Measurements from ENCODE around the gene PTPRM. TPM values are rescaled to one million over a fixed set of nuclear protein-coding genes. Genes with fewer than 3 reads are reported as not detected.

The PTPRM gene
- total RNA-seq, 1 experiment from 2014 or later, result 45.6 TPM

DNA sequence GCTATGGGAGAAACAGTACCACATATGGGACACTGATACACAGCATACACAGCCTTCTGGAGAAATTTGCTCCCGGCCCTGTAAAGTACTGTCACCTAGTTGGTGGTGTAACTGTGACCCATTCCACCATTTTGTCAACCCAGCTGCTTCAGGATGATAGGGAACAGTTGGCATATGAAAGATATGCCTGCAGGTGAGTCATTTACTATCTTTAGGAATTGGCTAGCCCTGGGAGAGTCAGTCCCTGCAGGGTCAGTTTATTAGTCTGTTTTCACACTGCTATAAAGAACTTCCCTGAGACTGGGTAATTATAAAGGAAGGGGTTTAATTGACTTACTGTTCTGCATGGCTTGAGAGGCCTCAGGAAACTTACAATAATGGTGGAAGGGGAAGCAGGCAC is 30.0 kb upstream of the PTPRM start:
- no peak overlapping the region for H3K4me3 ChIP-seq (ENCODE audit: low read length)
- intact Hi-C loops (cut with micrococcal nuclease), result no loop called here
- BruUV-seq (replicated peaks), result no TSS peak
- H3F3A ChIP-seq (ENCODE audit: low read length, unreplicated experiment), result no peaks in the 10 kb centered on the region
- H3K9ac ChIP-seq (ENCODE audit: low read length), result no peak overlapping the region
- H3K79me2 ChIP-seq (ENCODE audit: low read length), result no peaks in the 10 kb centered on the region
- peaks cover 5% of the 10 kb centered on the region; the same call in 1 of the 2 replicates for H3K4me1 ChIP-seq (ENCODE audit: insufficient read depth, low read length)
- H4K20me1 ChIP-seq (ENCODE audit: low read length), result no peaks in the 10 kb centered on the region
- H2AFZ ChIP-seq (ENCODE audit: low read length), result no peak overlapping the region
- no peak for TF ChIP-seq EZH2 (IDR thresholded peaks at IDR 0.05; ENCODE audit: low read length, unreplicated experiment)
- TF ChIP-seq, protein P1, sequence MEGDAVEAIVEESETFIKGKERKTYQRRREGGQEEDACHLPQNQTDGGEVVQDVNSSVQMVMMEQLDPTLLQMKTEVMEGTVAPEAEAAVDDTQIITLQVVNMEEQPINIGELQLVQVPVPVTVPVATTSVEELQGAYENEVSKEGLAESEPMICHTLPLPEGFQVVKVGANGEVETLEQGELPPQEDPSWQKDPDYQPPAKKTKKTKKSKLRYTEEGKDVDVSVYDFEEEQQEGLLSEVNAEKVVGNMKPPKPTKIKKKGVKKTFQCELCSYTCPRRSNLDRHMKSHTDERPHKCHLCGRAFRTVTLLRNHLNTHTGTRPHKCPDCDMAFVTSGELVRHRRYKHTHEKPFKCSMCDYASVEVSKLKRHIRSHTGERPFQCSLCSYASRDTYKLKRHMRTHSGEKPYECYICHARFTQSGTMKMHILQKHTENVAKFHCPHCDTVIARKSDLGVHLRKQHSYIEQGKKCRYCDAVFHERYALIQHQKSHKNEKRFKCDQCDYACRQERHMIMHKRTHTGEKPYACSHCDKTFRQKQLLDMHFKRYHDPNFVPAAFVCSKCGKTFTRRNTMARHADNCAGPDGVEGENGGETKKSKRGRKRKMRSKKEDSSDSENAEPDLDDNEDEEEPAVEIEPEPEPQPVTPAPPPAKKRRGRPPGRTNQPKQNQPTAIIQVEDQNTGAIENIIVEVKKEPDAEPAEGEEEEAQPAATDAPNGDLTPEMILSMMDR (conservative IDR thresholded peaks at IDR 0.05; ENCODE audit: low read depth, low read length), result no peak
- no peak for TF ChIP-seq EZH2phosphoT487 (IDR thresholded peaks at IDR 0.05; ENCODE audit: borderline replicate concordance, low read length)
- CTCF ChIA-PET, result no interaction called here
- DNase-seq (no peak), ATAC-seq (no peak)
- 0 out of 2 replicates have a peak, but pooled peaks cover 3% of the 10 kb centered on the region for H3K9me2 ChIP-seq (replicated peaks; ENCODE audit: low read length)
- no peak overlapping the region for H3K27ac ChIP-seq (ENCODE audit: low read length)
- H3K27me3 ChIP-seq (ENCODE audit: low read length), result no peaks in the 10 kb centered on the region
- H3K36me3 ChIP-seq (ENCODE audit: low read depth, low read length), result no peaks in the 10 kb centered on the region
- no peaks in the 10 kb centered on the region for H3K9me3 ChIP-seq (ENCODE audit: low read length)
- no peak overlapping the region for H3K4me2 ChIP-seq (ENCODE audit: low read length)
- POLR2A ChIA-PET (ENCODE audit: unreplicated experiment), result no interaction called here

DNA sequence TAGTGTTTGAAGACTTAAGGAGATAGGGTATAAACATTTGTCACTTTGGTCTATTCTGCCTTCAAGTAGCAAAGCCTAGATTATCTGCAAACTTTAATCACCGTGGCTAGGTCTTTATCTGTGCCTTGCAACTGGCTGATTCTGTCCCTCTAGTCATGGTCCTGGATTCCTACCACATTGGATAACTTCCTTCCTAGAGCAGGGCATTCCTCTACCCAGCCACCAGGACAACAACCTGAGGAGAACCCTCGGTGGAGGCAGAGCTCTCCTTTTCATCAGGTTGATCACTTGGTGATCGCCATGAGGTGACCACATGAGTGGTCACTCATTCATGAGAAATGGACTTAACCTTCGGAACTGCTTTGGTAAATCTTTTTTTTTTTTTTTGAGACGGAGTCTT is 25.3 kb upstream of the PTPRM start:
- intact Hi-C loops (cut with micrococcal nuclease), result no loop called here
- Histone ChIP-seq H3K4me2 (ENCODE audit: low read length) (no peak overlapping the region), H3K27me3 (ENCODE audit: low read length) (no peaks in the 10 kb centered on the region), H3K9me2 (replicated peaks; ENCODE audit: low read length) (no peaks in the 10 kb centered on the region), H3K4me3 (ENCODE audit: low read length) (no peak overlapping the region), H3K4me1 (ENCODE audit: insufficient read depth, low read length) (no peaks in the 10 kb centered on the region), H3K9ac (ENCODE audit: low read length) (no peak overlapping the region), H3K79me2 (ENCODE audit: low read length) (no peaks in the 10 kb centered on the region), H2AFZ (ENCODE audit: low read length) (no peak overlapping the region), H3K27ac (ENCODE audit: low read length) (no peak overlapping the region), H4K20me1 (ENCODE audit: low read length) (no peaks in the 10 kb centered on the region), H3F3A (ENCODE audit: low read length, unreplicated experiment) (no peaks in the 10 kb centered on the region), H3K36me3 (ENCODE audit: low read depth, low read length) (no peaks in the 10 kb centered on the region), H3K9me3 (ENCODE audit: low read length) (no peaks in the 10 kb centered on the region)
- CTCF ChIA-PET, result no interaction called here
- POLR2A ChIA-PET (ENCODE audit: unreplicated experiment), result no interaction called here
- TF ChIP-seq EZH2 (IDR thresholded peaks at IDR 0.05; ENCODE audit: low read length, unreplicated experiment) (no peak), EZH2phosphoT487 (IDR thresholded peaks at IDR 0.05; ENCODE audit: borderline replicate concordance, low read length) (no peak)
- TF ChIP-seq, protein P1 (conservative IDR thresholded peaks at IDR 0.05; ENCODE audit: low read depth, low read length), result no peak
- ATAC-seq (no peak), DNase-seq (no peak)
- no TSS peak for BruUV-seq (replicated peaks)

DNA sequence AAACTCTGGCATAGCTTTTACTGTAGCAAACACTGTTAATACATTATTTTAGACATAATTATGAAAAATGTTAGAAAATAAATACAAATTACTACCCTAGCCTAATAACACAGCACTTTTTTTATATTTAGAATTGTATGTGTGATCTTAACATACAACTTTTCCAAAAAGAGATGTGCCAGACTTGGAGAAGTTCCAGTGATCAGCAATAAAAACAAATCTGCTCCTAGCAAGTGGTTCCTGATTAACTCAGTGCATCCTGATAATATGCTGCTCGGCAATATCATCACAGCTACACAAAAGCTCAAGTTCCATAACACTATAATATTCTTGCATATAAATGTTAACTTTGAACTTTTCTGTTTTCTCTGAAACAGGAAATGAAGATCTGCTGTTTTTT is 22.4 kb upstream of the PTPRM start:
- Histone ChIP-seq H3K79me2 (ENCODE audit: low read length) (no peaks in the 10 kb centered on the region), H3K27me3 (ENCODE audit: low read length) (no peaks in the 10 kb centered on the region), H3K4me2 (ENCODE audit: low read length) (no peak overlapping the region), H4K20me1 (ENCODE audit: low read length) (no peaks in the 10 kb centered on the region), H3K4me3 (ENCODE audit: low read length) (no peak overlapping the region), H2AFZ (ENCODE audit: low read length) (no peak overlapping the region), H3K36me3 (ENCODE audit: low read depth, low read length) (no peaks in the 10 kb centered on the region), H3F3A (ENCODE audit: low read length, unreplicated experiment) (no peaks in the 10 kb centered on the region), H3K9me2 (replicated peaks; ENCODE audit: low read length) (no peaks in the 10 kb centered on the region), H3K9ac (ENCODE audit: low read length) (no peak overlapping the region), H3K9me3 (ENCODE audit: low read length) (no peaks in the 10 kb centered on the region), H3K4me1 (ENCODE audit: insufficient read depth, low read length) (no peaks in the 10 kb centered on the region), H3K27ac (ENCODE audit: low read length) (no peak overlapping the region)
- intact Hi-C loops (cut with micrococcal nuclease), result no loop called here
- TF ChIP-seq, protein P1 (conservative IDR thresholded peaks at IDR 0.05; ENCODE audit: low read depth, low read length), result no peak
- TF ChIP-seq EZH2 (IDR thresholded peaks at IDR 0.05; ENCODE audit: low read length, unreplicated experiment) (no peak), EZH2phosphoT487 (IDR thresholded peaks at IDR 0.05; ENCODE audit: borderline replicate concordance, low read length) (no peak)
- DNase-seq (no peak), ATAC-seq (no peak)
- ChIA-PET CTCF (interaction anchor here (0.7 kb wide), 1 partner anchor 14 kb away, joined by 8 read pairs; no protein-coding TSS in a partner anchor), POLR2A (ENCODE audit: unreplicated experiment) (no interaction called here)
- no TSS peak for BruUV-seq (replicated peaks)
